Left ventricle myocardium inferior (tissue), 1 donor: Measurements from ENCODE around the gene SULF2. TPM values are rescaled to one million over a fixed set of nuclear protein-coding genes. Genes with fewer than 3 reads are reported as not detected.
"Not testable (repeated sequence)": the region's sequence is repeated elsewhere in the genome, so short reads cannot be mapped to it uniquely, and the experiment has no call there.

ENCODE experiments used
- DNase-seq: peaks from one replicate; pipeline ENCODE4 v3.0.0-alpha.2; 2020
- H3K27ac ChIP-seq: fragments of 200-600 bp; replicated peaks from 2 replicates; pipeline ENCODE4 v1.8.0; 2021
- H3K27me3 ChIP-seq: fragments of 200-600 bp; 2 replicates; pipeline ENCODE4 v1.8.0; 2021; ENCODE audit warnings: low read depth
- H3K36me3 ChIP-seq: fragments of 200-600 bp; 2 replicates; pipeline ENCODE4 v1.8.0; 2021
- H3K4me1 ChIP-seq: fragments of 200-600 bp; 2 replicates; pipeline ENCODE4 v1.8.0; 2021
- H3K4me3 ChIP-seq: fragments of 200-600 bp; 2 replicates; pipeline ENCODE4 v1.8.0; 2021; ENCODE audit warnings: mild to moderate bottlenecking, moderate library complexity
- H3K9me3 ChIP-seq: fragments of 200-600 bp; replicated peaks from 2 replicates; pipeline ENCODE4 v1.8.0; 2021
- CTCF ChIP-seq: fragments of 200-600 bp; IDR thresholded peaks from 2 replicates; pipeline ENCODE4 v1.8.0; 2021; ENCODE audit warnings: antibody characterized with exemption, mild to moderate bottlenecking, borderline replicate concordance
- intact Hi-C: fragments of 100-400 bp; cut with micrococcal nuclease; formaldehyde crosslinking; loops from one replicate; pipeline ENCODE4 v1.11.0; 2022
- total RNA-seq: library from RNA; stranded (reverse); fragmentation: NEBNext Ultra II Directional; extraction: Animal tissue kit (Norgen Biotek cat#: 25700); gene quantifications from one replicate; pipeline ENCODE4 v1.2.1, GENCODE V29; 2021
- donor health status: DM: no; HTN: yes; CAD: no; lungs with severe emphysema.

Gene SULF2
- total RNA-seq, 1 donor from 2014 or later: 40.7 TPM

DNA sequence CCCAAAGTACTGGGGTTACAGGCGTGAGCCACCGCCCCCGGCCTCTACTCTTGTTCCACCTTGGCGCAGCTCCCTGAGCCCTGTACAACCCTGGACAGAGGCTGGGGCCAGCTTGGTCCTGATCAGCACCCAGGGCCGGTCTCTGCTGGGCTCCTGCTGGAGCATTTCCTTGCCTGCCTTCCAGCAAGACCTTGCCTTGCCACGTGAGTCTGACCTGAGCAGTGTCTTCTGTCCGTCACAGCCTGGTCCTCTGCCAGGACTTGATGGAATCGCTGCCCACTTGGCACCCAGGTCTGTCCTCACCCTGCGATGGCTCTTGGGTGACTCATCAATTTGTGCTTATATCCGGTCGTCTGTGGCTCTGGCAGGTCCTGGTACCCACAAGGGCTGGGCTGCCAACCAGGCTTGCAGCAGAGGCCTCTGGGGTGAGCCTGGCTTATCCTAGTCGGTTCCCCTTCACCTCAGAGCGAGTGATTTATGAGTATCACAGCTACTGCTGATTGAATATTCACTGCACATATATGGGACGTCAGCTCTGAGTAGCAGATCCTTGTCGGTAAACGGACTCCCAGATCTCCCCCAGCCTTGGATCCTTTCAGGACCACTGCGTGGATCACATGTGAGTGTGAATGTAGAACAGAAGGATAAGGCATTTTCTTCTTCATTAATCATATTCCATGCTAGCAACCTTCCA is 10.1 kb upstream of the SULF2 start:
- Histone ChIP-seq H3K27me3 (no peaks in the 10 kb centered on the region), H3K36me3 (no peaks in the 10 kb centered on the region), H3K4me3 (no peak overlapping the region), H3K27ac (no peak overlapping the region), H3K4me1 (peaks cover 32% of the 10 kb centered on the region), H3K9me3 (peaks cover 7% of the 10 kb centered on the region)
- TF ChIP-seq CTCF: no peak
- intact Hi-C loops: no loop called here
- DNase-seq: peak; percentile 28

- H3K4me3 ChIP-seq, H3K27ac ChIP-seq, DNase-seq, H3K9me3 ChIP-seq, H3K27me3 ChIP-seq, H3K36me3 ChIP-seq, intact Hi-C loops: not testable (repeated sequence)
- peaks cover 30% of the 10 kb centered on the region for H3K4me1 ChIP-seq
Measured at GRCh38 chr20:47794264-47794663, 9.0 kb upstream of the SULF2 start.

DNA sequence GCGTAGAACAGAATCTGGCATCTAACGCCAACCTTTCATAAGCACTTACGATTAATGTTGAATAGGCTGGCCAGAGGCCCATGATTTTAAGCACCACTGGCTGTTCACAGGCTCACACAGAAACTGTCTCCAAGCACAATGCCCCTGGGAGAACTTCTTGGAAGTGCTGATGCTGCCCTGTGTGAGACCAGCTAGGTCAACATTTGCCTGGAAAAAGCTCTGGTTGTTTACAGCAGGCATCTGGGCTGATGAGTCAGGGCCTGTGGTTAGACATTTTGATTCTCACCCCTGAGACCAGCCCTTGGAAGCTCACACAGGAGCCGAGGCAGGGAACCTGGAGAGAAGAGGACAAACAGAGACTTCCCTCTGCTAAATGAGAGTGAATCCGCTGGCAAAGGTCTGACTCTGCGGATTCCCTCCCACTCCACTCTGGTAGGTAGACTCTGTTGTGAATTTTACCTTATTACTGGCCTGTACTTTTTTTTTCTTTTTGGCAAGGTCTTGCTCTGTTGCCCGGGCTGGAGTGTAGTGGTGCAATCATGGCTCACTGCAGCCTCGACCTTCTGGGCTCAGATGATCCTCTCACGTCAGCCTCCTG is 6.8 kb upstream of the SULF2 start:
- Histone ChIP-seq H3K9me3 (no peaks in the 10 kb centered on the region), H3K36me3 (no peaks in the 10 kb centered on the region), H3K27me3 (no peaks in the 10 kb centered on the region), H3K27ac (peak overlapping the region; percentile 52), H3K4me1 (peaks cover 16% of the 10 kb centered on the region), H3K4me3 (no peak overlapping the region)
- peak; percentile 64 for DNase-seq
- intact Hi-C loops: no loop called here
- no peak for TF ChIP-seq CTCF

GRCh38 chr20:47791084-47791599 is 5.9 kb upstream of the SULF2 start:
- intact Hi-C loops: no loop called here
- no peak for TF ChIP-seq CTCF
- Histone ChIP-seq H3K27ac (no peak overlapping the region), H3K27me3 (no peaks in the 10 kb centered on the region), H3K4me1 (peaks cover 24% of the 10 kb centered on the region), H3K9me3 (no peaks in the 10 kb centered on the region), H3K36me3 (no peaks in the 10 kb centered on the region), H3K4me3 (no peak overlapping the region)
- DNase-seq: no peak

DNA sequence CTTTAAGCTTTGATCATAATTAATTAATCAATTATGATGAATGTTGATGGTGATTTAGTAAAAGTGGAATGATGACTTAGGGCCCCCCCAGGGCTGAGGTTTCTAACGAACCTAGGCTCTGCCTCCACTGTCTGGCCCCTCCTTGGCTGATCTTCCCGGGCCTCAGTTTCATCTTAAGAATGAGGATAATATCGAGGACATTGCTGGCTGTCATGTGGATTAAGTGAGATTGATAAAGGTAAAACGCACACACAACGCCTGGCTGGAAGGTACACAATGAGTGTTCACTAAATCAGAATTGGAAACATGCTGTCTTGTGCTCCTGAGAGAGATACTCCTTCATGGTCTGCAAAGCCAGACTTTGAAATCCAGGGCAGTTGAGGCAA is 5.3 kb upstream of the SULF2 start:
- intact Hi-C loops: no loop called here
- H3K27me3 ChIP-seq: no peaks in the 10 kb centered on the region
- H3K27ac ChIP-seq: no peak overlapping the region
- TF ChIP-seq CTCF: no peak
- no peaks in the 10 kb centered on the region for H3K36me3 ChIP-seq
- no peaks in the 10 kb centered on the region for H3K9me3 ChIP-seq
- H3K4me3 ChIP-seq: no peak overlapping the region
- no peak for DNase-seq
- H3K4me1 ChIP-seq: peaks cover 28% of the 10 kb centered on the region
